Ectodermal cell (in vitro differentiated cells): ENCODE measurements around the gene APOF.

Experiments
- H3K27ac ChIP-seq: 2 replicates; pipeline ENCODE4 v1.7.0; 2013; ENCODE audit warnings: mild to moderate bottlenecking, low read depth, low read length; ENCODE audit not compliant: insufficient read depth, poor library complexity, severe bottlenecking
- H3K27me3 ChIP-seq: 2 replicates; pipeline ENCODE4 v1.7.0; 2013; ENCODE audit warnings: mild to moderate bottlenecking, low read length; ENCODE audit not compliant: insufficient read depth, control insufficient read depth, poor library complexity, severe bottlenecking
- H3K36me3 ChIP-seq: one replicate; pipeline ENCODE4 v1.7.0; 2013; ENCODE audit warnings: low read length; ENCODE audit not compliant: control insufficient read depth, insufficient read depth
- H3K4me1 ChIP-seq: one replicate; pipeline ENCODE4 v1.7.0; 2013; ENCODE audit warnings: low read length; ENCODE audit not compliant: control insufficient read depth, insufficient read depth
- H3K4me3 ChIP-seq: 2 replicates; pipeline ENCODE4 v1.7.0; 2013; ENCODE audit warnings: low read depth, low read length, control low read depth; ENCODE audit not compliant: insufficient read depth
- H3K9me3 ChIP-seq: 2 replicates; pipeline ENCODE4 v1.7.0; 2013; ENCODE audit warnings: mild to moderate bottlenecking, low read length, moderate library complexity; ENCODE audit not compliant: control insufficient read depth
- WGBS, 2 experiments: methylation state at CpG; one replicate each; pipeline ENCODE4 v1.1.7; 2013; ENCODE audit warnings: missing lambda C conversion rate in 2 of 2; 5-methylcytosine and 5-hydroxymethylcytosine counted together

Gene APOF

DNA sequence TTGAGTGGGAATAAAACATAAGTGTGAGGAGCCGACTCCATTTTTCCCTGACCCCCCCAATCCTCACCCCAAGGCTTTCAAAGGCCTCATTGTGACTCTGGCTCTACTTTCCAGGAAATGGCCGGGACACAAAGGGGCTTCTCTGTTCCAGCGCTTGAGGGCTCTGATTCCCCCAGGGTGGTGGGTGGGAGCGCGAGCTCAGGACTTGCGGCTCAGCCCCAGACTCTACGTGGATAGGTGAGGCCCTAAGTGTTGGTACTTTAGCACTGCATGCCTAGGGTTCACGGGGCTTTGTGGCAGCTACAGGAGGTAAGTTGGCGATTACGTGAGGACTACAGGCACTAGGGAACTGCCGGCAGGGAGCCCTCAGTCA, 47.4 kb downstream of the APOF start:
- no peaks in the 10 kb centered on the region for H3K9me3 ChIP-seq
- peaks cover 4% of the 10 kb centered on the region for H3K36me3 ChIP-seq
- peak overlapping the region; percentile 88 for H3K4me3 ChIP-seq
- H3K27me3 ChIP-seq: no peaks in the 10 kb centered on the region
- H3K27ac ChIP-seq: peak overlapping the region; percentile 81
- H3K4me1 ChIP-seq: peaks cover 5% of the 10 kb centered on the region
- WGBS, 2 experiments: 6 to 7% methylated on average over 11 of the region's 11 CpGs

DNA sequence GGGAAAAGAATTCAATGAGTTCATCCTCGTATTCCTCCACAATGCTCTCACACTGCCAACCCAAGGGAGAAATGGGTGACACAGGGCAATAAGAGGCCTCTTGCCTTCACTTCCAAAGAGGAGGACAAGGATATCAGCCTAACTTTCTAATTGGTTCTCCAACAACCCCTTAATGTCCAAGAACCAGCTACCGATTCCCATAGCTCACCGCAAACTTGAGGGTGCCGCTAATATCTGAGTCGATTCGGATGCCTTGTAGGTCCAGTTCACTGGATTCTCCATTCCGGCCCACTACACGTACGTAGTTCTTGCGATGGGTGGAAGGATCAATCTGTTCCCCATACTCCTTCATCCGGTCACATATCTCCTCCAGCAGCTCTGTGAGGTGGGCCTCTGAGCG, 51.7 kb downstream of the APOF start:
- Histone ChIP-seq H3K4me1 (peaks cover 5% of the 10 kb centered on the region), H3K9me3 (no peaks in the 10 kb centered on the region), H3K27ac (no peak overlapping the region), H3K4me3 (no peak overlapping the region), H3K36me3 (peaks cover 20% of the 10 kb centered on the region), H3K27me3 (no peaks in the 10 kb centered on the region)
- 96 to 97% methylated on average over 12 of the region's 12 CpGs for WGBS, 2 experiments
